NK-92 treated with Interleukin-12 subunit alpha and Interleukin-12 subunit beta, amount 100 ng/mL, for 24 hours (cell line): ENCODE measurements around the gene GLP2R.

ENCODE experiments used
- DNase-seq: peaks from one replicate; lab custom pipeline; 2025; lab: John Stamatoyannopoulos, UW

GLP2R gene

GRCh38 chr17:9854255-9854654 is 28.5 kb downstream of the GLP2R start:
- DNase-seq = no peak

- no peak for DNase-seq
Observed at GRCh38 chr17:9855036-9855435, 29.3 kb downstream of the GLP2R start.

GRCh38 chr17:9859781-9860180 is 34.1 kb downstream of the GLP2R start:
- no peak for DNase-seq

GRCh38 chr17:9860851-9861250 is 35.1 kb downstream of the GLP2R start:
- DNase-seq = no peak

GRCh38 chr17:9862220-9862619 is 36.5 kb downstream of the GLP2R start:
- no peak for DNase-seq

GRCh38 chr17:9862949-9863348 is 37.2 kb downstream of the GLP2R start:
- DNase-seq = no peak

GRCh38 chr17:9865586-9865985 is 39.9 kb downstream of the GLP2R start:
- no peak for DNase-seq

GRCh38 chr17:9868552-9868951 is 42.8 kb downstream of the GLP2R start:
- no peak for DNase-seq

GRCh38 chr17:9872852-9873251 is 47.1 kb downstream of the GLP2R start:
- no peak for DNase-seq

- no peak for DNase-seq
Observed at GRCh38 chr17:9874722-9875121, 49.0 kb downstream of the GLP2R start.

GRCh38 chr17:9875441-9875840 is 49.7 kb downstream of the GLP2R start:
- DNase-seq = no peak

GRCh38 chr17:9878356-9878755 is 52.6 kb downstream of the GLP2R start:
- DNase-seq = no peak

- no peak for DNase-seq
Observed at GRCh38 chr17:9878786-9879525, 53.2 kb downstream of the GLP2R start.

GRCh38 chr17:9880582-9880999 is 54.9 kb downstream of the GLP2R start:
- DNase-seq = no peak

- no peak for DNase-seq
Observed at GRCh38 chr17:9883451-9883850, 57.7 kb downstream of the GLP2R start.

- no peak for DNase-seq
Observed at GRCh38 chr17:9886141-9886930, 60.6 kb downstream of the GLP2R start.

GRCh38 chr17:9887508-9887907 is 61.8 kb downstream of the GLP2R start:
- no peak for DNase-seq

- no peak for DNase-seq
Observed at GRCh38 chr17:9890124-9890523, 64.4 kb downstream of the GLP2R start.

GRCh38 chr17:9893411-9894012 is 67.8 kb downstream of the GLP2R start:
- DNase-seq = no peak

GRCh38 chr17:9894231-9894630 is 68.5 kb downstream of the GLP2R start:
- no peak for DNase-seq

- no peak for DNase-seq
Observed at GRCh38 chr17:9895923-9896322, 70.2 kb downstream of the GLP2R start.

- no peak for DNase-seq
Observed at GRCh38 chr17:9897372-9897968, 71.7 kb downstream of the GLP2R start.

GRCh38 chr17:9898812-9899211 is 73.1 kb downstream of the GLP2R start:
- DNase-seq = no peak
